Liver (tissue), 9 donors: ENCODE results near the gene MYO16. TPM values are rescaled to one million over a fixed set of nuclear protein-coding genes. Genes with fewer than 3 reads are reported as not detected.

ENCODE experiments used
- DNase-seq: peaks from one replicate; pipeline ENCODE4 v3.0.0-alpha.2; 2017; ENCODE audit warnings: low spot score
- H3K27ac ChIP-seq, 2 donors: one replicate each; pipeline ENCODE4 v1.7.0; 2013; ENCODE audit warnings: inconsistent platforms in 2 of 2, low read length in 2 of 2, control low read depth in 1 of 2, low read depth in 1 of 2, mild to moderate bottlenecking in 1 of 2
- H3K27me3 ChIP-seq, 4 donors: one replicate each; pipeline versions ENCODE4 v1.6.1 to v1.7.0; 2013; ENCODE audit warnings: low read length in 3 of 4, inconsistent platforms in 1 of 4, mild to moderate bottlenecking in 1 of 4, moderate library complexity in 1 of 4; ENCODE audit not compliant: control insufficient read depth in 4 of 4, insufficient read depth in 4 of 4
- H3K36me3 ChIP-seq, 4 donors: one replicate each; pipeline versions ENCODE4 v1.6.1 to v1.7.0; 2013; ENCODE audit warnings: low read length in 3 of 4, mild to moderate bottlenecking in 3 of 4, low read depth in 1 of 4, moderate library complexity in 1 of 4; ENCODE audit not compliant: control insufficient read depth in 4 of 4, insufficient read depth in 3 of 4
- H3K4me1 ChIP-seq, 4 donors: one replicate each; pipeline versions ENCODE4 v1.6.1 to v1.7.0; 2013; ENCODE audit warnings: low read length in 3 of 4, mild to moderate bottlenecking in 3 of 4, moderate library complexity in 1 of 4; ENCODE audit not compliant: control insufficient read depth in 4 of 4, insufficient read depth in 4 of 4
- H3K4me3 ChIP-seq, 3 donors: one replicate each; pipeline versions ENCODE4 v1.6.1 to v1.7.0; 2013; ENCODE audit warnings: low read length in 3 of 3, control low read depth in 1 of 3, low read depth in 1 of 3, mild to moderate bottlenecking in 1 of 3
- H3K9ac ChIP-seq, 2 donors: one replicate each; pipeline ENCODE4 v1.7.0; 2013; ENCODE audit warnings: low read length in 2 of 2, mild to moderate bottlenecking in 2 of 2, moderate library complexity in 2 of 2, control low read depth in 1 of 2, low read depth in 1 of 2
- H3K9me3 ChIP-seq, 4 donors: one replicate each; pipeline versions ENCODE4 v1.6.1 to v1.7.0; 2013; ENCODE audit warnings: low read length in 3 of 4; ENCODE audit not compliant: control insufficient read depth in 4 of 4
- CTCF ChIP-seq: fragments of 150-350 bp; IDR thresholded peaks from 2 replicates; pipeline ENCODE4 v1.5.1; 2017; ENCODE audit warnings: improper control_type of control experiment, low read depth, low read length; ENCODE audit not compliant: missing input control
- EGR1 ChIP-seq, 2 donors: IDR thresholded peaks; 2 replicates each; pipeline ENCODE4 v1.6.1; 2016 to 2018; ENCODE audit warnings: antibody characterized with exemption in 2 of 2, low read depth in 2 of 2
- FOXA1 ChIP-seq: IDR thresholded peaks from 2 replicates; pipeline ENCODE4 v1.6.1; 2016; ENCODE audit warnings: antibody characterized with exemption
- FOXA2 ChIP-seq: IDR thresholded peaks from 2 replicates; pipeline ENCODE4 v1.6.1; 2016; ENCODE audit warnings: antibody characterized with exemption
- GABPA ChIP-seq, 2 donors: IDR thresholded peaks in 1 of 2; conservative IDR thresholded peaks in 1 of 2; 2 replicates each; pipeline ENCODE4 v1.6.1; 2016; ENCODE audit warnings: antibody characterized with exemption in 2 of 2, mild to moderate bottlenecking in 1 of 2, moderate library complexity in 1 of 2
- HNF4A ChIP-seq, 2 donors: conservative IDR thresholded peaks; 2 replicates each; pipeline ENCODE4 v1.6.1; 2016; ENCODE audit warnings: antibody characterized with exemption in 2 of 2, mild to moderate bottlenecking in 2 of 2
- JUND ChIP-seq, 2 donors: IDR thresholded peaks; 2 replicates each; pipeline ENCODE4 v1.6.1; 2016; ENCODE audit warnings: antibody characterized with exemption in 2 of 2
- NR2F2 ChIP-seq: IDR thresholded peaks from 2 replicates; pipeline ENCODE4 v1.6.1; 2016; ENCODE audit warnings: antibody characterized with exemption
- RXRA ChIP-seq, 2 donors: IDR thresholded peaks; 2 replicates each; pipeline ENCODE4 v1.6.1; 2017 to 2018; ENCODE audit warnings: antibody characterized with exemption in 2 of 2, mild to moderate bottlenecking in 1 of 2
- TAF1 ChIP-seq: conservative IDR thresholded peaks from 2 replicates; pipeline ENCODE4 v1.6.1; 2016; ENCODE audit warnings: antibody characterized with exemption, mild to moderate bottlenecking
- YY1 ChIP-seq: IDR thresholded peaks from 2 replicates; pipeline ENCODE4 v1.6.1; 2016; ENCODE audit warnings: antibody characterized with exemption, mild to moderate bottlenecking
- ZBTB33 ChIP-seq: IDR thresholded peaks from 2 replicates; pipeline ENCODE4 v1.6.1; 2016; ENCODE audit warnings: antibody characterized with exemption
- WGBS: extraction: QIAGEN DNeasy Blood & Tissue Kit; methylation state at CpG from one replicate; pipeline ENCODE4 v1.1.7; 2013; 5-methylcytosine and 5-hydroxymethylcytosine counted together
- polyA plus RNA-seq, 2 donors: library from polyadenylated mRNA; stranded (reverse) in 1 of 2; unstranded in 1 of 2; fragments of 200-250 nt in 1 of 2; fragments of >200 nt in 1 of 2; fragmentation: Nextera tagmentation in 1 of 2; extraction: Ambion mirVana in 1 of 2; gene quantifications; one replicate each; pipeline versions ENCODE4 v1.2.1 to v1.2.3, GENCODE V29; 2013 to 2015
- total RNA-seq, 2 donors: library from RNA; depleted of rRNA; stranded (reverse); fragments of >200 nt; gene quantifications; one replicate each; pipeline ENCODE4 v1.2.3, GENCODE V29; 2014
- TF ChIP-seq, protein P1 (sequence below): IDR thresholded peaks from 2 replicates; pipeline ENCODE4 v1.6.1; 2016; ENCODE audit warnings: antibody characterized with exemption, mild to moderate bottlenecking
- TF ChIP-seq, protein P2 (sequence below): IDR thresholded peaks from 2 replicates; pipeline ENCODE4 v1.6.1; 2016; ENCODE audit warnings: antibody characterized with exemption
- donor health status: healthy.
- donor health status: healthy.
- donor health status: healthy.
- donor health status: healthy.
- donor health status: healthy.

Gene MYO16
- total and polyA plus RNA-seq, 4 donors, result 0.37 to 1.1 (median 0.68) TPM

- 87% methylated on average over 11 of the region's 11 CpGs for WGBS
Observed at GRCh38 chr13:109146912-109147647, 517.7 kb downstream of the MYO16 start.

DNA sequence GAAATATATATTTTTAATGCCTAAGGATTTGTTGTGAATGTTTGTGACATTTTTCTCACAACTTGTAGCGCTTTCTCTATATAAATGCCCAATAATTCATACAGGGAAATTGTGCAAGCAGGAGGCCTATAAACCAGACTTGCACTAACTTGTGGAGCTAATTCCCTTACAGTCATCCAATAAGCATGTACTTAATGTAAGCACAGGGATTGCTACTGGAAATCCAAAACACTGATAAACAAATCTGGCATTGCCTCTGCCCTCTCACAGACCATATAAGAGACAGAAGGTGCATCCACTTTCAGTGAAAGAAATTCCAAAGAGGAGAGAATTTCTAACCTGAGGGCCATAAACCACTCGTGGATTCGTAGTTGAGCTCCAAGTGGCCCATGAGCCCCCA lies 518.8 kb downstream of the MYO16 start:
- no peaks in the 10 kb centered on the region for H3K4me1 ChIP-seq
- no peaks in the 10 kb centered on the region for H3K36me3 ChIP-seq
- H3K9ac ChIP-seq, result no peak overlapping the region
- no peak overlapping the region for H3K4me3 ChIP-seq
- no peak for TF ChIP-seq FOXA1
- TF ChIP-seq, protein P1, sequence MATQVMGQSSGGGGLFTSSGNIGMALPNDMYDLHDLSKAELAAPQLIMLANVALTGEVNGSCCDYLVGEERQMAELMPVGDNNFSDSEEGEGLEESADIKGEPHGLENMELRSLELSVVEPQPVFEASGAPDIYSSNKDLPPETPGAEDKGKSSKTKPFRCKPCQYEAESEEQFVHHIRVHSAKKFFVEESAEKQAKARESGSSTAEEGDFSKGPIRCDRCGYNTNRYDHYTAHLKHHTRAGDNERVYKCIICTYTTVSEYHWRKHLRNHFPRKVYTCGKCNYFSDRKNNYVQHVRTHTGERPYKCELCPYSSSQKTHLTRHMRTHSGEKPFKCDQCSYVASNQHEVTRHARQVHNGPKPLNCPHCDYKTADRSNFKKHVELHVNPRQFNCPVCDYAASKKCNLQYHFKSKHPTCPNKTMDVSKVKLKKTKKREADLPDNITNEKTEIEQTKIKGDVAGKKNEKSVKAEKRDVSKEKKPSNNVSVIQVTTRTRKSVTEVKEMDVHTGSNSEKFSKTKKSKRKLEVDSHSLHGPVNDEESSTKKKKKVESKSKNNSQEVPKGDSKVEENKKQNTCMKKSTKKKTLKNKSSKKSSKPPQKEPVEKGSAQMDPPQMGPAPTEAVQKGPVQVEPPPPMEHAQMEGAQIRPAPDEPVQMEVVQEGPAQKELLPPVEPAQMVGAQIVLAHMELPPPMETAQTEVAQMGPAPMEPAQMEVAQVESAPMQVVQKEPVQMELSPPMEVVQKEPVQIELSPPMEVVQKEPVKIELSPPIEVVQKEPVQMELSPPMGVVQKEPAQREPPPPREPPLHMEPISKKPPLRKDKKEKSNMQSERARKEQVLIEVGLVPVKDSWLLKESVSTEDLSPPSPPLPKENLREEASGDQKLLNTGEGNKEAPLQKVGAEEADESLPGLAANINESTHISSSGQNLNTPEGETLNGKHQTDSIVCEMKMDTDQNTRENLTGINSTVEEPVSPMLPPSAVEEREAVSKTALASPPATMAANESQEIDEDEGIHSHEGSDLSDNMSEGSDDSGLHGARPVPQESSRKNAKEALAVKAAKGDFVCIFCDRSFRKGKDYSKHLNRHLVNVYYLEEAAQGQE, result no peak
- TF ChIP-seq HNF4A (conservative IDR thresholded peaks at IDR 0.05), result no peak
- TF ChIP-seq YY1, result no peak
- TF ChIP-seq RXRA (IDR thresholded peaks at IDR 0.05), result no peak
- no peaks in the 10 kb centered on the region for H3K27me3 ChIP-seq
- WGBS, result 91% methylated on average over 3 of the region's 3 CpGs
- H3K9me3 ChIP-seq, result no peaks in the 10 kb centered on the region
- no peak overlapping the region for H3K27ac ChIP-seq
- no peak for DNase-seq

More at GRCh38 chr13:109146912-109147647, 517.7 kb downstream of the MYO16 start:
- TF ChIP-seq YY1 (no peak), FOXA1 (no peak), HNF4A (conservative IDR thresholded peaks at IDR 0.05) (no peak), CTCF (no peak), GABPA (IDR thresholded peaks at IDR 0.05 in 1 of 2, conservative IDR thresholded peaks at IDR 0.05 in 1 of 2) (no peak), JUND (IDR thresholded peaks at IDR 0.05) (no peak), NR2F2 (no peak), TAF1 (no peak), ZBTB33 (no peak), EGR1 (IDR thresholded peaks at IDR 0.05; ENCODE audit: low read depth in 2 of 2) (no peak), FOXA2 (no peak)
- TF ChIP-seq, protein P2, sequence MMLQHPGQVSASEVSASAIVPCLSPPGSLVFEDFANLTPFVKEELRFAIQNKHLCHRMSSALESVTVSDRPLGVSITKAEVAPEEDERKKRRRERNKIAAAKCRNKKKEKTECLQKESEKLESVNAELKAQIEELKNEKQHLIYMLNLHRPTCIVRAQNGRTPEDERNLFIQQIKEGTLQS, result no peak
- Histone ChIP-seq H3K27me3 (no peaks in the 10 kb centered on the region), H3K9me3 (no peaks in the 10 kb centered on the region), H3K9ac (no peak overlapping the region), H3K4me3 (no peak overlapping the region), H3K27ac (no peak overlapping the region), H3K36me3 (no peaks in the 10 kb centered on the region), H3K4me1 (no peaks in the 10 kb centered on the region)
- no peak for DNase-seq
